ENCODE data around the gene MB21D2.
"Not testable (repeated sequence)": the region's sequence is repeated elsewhere in the genome, so short reads cannot be mapped to it uniquely, and the experiment has no call there.

MB21D2 gene

GRCh38 chr3:192863091-192863420 is 54.6 kb downstream of the MB21D2 start:
- no peak for FAIRE-seq
- DNase-seq (ENCODE audit: insufficient read length, low spot score) = no peak

DNA sequence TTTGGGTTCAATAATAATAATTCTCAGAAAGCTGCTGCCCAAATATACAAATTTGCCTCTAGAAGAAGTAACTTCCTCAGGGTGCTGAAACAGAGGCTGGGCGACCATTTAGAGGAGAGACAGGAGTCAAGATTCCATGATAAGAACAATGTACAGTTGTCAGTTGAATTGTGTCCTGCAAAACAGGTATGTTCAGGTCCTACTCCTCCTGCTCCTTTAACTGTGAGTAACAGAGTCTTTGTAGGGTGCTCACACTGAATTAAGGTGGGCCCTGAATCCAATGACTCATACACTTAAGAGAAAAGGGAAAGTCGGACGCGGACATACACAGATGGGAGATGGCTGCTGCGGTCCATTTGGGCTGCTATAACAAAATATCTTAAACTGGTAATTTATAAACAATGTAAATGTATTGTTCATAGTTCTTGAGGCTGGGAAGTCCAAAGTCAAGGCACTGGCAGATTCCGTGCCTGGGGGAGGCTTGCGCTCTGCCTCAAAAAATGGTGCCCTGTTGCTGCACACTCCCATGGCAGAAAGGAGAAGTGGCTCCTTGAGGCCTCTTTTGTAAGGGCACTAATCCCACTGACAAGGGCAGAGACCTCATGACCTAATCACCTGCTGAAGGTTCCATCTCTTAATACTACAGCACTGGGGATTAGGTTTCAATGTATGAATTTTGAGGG is 55.1 kb downstream of the MB21D2 start:
- FAIRE-seq (no peak), DNase-seq (ENCODE audit: insufficient read length, low spot score) (no peak)

DNA sequence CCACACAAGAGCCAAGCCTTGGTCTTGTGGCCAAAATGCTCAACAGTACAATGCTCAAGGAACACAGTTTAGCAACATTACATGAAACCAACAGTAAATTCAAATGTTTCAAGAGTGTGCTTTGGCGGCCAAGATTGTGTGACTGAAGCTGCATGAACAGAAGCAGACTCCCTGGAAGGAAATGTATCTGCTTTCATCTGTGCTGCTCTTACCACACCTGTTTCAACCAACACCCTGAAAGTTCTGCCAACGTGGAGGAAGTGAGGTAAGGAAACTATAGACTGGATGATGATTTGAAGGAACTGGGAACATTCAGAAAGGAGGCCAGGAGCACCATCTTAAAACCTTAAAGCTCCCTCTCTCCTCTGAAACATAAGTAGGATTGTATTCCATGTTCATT is 55.7 kb downstream of the MB21D2 start:
- no peak for FAIRE-seq
- no peak for DNase-seq (ENCODE audit: insufficient read length, low spot score)

DNA sequence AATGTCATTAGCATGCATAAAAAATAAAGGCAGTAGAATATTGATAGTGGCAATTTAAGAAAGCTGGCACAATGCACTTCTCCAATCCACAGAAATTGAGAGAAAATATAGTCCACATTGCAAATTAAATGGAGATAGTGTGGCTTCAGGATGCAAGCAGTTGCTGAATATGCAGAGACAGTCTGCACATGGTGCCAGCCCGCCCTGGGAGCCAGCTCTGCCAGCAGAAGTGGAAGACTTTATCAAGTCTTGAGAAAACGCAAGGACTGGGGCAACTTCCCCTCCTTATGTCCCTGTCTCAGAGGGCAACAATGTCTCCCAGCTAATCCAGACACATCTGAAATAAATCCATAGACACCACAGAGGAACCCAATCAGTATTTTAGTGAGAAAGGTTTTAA is 57.2 kb downstream of the MB21D2 start:
- DNase-seq (ENCODE audit: insufficient read length, low spot score) = no peak

DNA sequence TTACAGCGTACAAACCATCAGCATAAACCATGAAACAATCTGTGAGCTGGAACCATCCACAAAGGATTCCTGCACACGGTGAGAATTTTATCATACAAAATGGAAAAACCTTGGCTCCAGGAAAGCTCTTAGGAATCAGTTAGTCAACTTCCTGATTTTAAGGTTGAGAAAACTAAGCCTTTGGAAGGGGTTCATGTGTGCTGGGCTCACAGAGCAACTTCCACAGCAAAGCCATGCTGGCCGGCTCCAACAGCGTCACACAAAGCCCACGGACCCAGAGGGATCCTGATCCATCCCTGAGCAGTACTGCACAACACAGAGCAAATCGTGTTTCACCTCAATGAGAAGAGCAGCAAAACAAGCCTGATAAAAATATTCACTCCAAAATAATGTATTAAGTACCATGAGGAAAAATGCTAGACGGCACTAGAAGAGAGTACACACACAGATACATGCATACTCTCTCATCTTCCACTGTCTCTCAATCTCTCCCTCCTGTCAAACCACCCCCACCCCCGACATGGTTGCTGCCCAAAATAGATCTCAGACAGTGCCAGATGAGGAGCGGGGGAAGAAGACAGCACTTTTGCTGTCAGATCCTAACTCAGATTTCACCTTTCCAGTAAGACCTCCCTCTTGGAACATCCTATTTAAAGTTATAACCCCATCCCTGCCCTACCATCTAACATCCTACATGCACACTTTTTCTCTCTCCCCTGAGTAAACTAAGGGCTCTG is 58.6 kb downstream of the MB21D2 start:
- no peak for DNase-seq (ENCODE audit: insufficient read length, low spot score)
- no peak for FAIRE-seq

More for the DNA sequence above, 57.2 kb downstream of the MB21D2 start:
- FAIRE-seq = no peak

DNA sequence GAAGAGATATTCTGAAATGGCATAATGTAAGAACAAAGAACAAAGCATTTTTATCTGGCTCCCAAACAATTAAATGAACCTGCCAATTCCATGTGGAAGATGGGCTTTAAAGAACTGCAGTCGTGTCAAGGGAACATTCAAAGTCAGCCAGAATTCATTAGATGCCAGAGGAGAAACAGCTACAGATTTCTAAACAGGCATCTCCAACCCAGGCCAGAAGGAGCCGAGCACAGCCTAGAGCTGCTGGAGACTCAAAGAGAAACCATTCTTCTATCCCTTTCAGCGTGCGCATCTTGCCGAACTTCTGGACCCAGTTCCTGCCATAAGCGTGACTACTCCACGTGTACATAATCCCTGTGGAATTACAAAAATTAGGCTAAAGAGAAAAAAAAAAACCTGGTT is 60.4 kb downstream of the MB21D2 start:
- FAIRE-seq (no peak), DNase-seq (ENCODE audit: insufficient read length, low spot score) (no peak)

- FAIRE-seq (no peak), DNase-seq (ENCODE audit: insufficient read length, low spot score) (no peak)
Observed at GRCh38 chr3:192855434-192855833, 62.2 kb downstream of the MB21D2 start.

DNA sequence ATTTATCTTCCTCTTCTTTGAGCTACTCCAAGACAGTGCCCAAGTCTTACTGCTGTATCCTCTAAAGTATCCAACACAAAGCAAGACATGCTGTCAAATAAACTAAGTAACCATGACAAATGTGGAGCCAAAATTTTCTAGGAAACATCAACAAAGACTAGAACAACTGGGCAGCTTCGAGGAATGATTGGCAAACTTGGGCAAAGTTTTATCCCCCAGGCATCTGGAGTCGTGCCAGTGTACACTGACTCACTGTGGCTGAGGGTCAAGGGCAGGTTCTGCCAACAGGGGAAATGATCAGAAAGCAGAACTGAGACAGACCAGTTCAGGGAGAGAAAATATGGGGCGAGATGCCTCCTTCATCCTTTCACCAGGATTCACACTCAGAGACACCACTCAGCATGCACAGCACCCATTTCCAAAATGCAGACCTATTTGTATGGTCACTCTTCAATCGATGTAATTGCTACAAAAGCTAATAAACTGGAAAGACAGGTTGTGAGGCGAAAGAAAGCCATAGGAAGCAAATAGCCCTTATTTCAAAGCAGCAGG is 65.8 kb downstream of the MB21D2 start:
- no peak for FAIRE-seq

GRCh38 chr3:192850451-192850981 is 67.1 kb downstream of the MB21D2 start:
- FAIRE-seq = no peak
- no peak for DNase-seq (ENCODE audit: insufficient read length, low spot score)

More for the DNA sequence above, 65.8 kb downstream of the MB21D2 start:
- no peak for DNase-seq (ENCODE audit: insufficient read length, low spot score)

DNA sequence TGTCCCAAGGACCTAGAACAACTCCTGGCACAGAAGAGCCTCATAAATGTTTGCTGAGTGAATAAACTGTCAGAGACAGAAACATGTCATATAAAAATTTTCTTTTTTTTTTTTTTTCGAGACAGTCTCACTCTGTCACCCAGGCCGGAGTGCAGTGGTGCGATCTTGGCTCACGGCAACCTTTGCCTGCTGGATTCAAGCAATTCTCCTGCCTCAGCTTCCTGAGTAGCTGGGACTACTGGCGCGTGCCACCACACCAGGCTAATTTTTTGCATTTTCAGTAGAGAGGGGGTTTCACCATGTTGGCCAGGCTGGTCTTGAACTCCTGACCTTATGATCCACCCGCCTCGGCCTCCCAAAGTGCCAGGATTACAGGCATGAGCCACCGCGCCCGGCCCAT is 67.8 kb downstream of the MB21D2 start:
- not testable (repeated sequence) for DNase-seq (ENCODE audit: insufficient read length, low spot score); FAIRE-seq

GRCh38 chr3:192848371-192849233 is 69.1 kb downstream of the MB21D2 start:
- no peak for DNase-seq (ENCODE audit: insufficient read length, low spot score)
- FAIRE-seq = no peak

DNA sequence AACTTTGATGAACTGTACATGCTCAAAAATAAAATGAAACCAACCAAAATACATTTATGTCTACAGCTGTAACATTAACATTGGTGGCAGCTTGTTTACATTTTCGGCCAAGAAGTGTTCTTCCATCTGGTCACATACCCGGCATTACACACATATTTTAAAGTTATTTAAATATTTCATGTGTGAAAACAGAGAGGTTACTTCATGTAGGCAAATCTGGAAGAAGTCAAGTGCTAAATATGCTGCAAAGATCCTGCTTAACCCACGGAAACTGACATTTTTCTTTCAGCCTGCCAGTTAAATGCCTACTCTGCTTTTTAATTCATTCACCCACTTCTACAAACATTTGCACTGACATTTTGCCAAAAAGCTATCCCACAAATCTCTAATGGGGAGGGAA is 69.7 kb downstream of the MB21D2 start:
- no peak for FAIRE-seq
- DNase-seq (ENCODE audit: insufficient read length, low spot score) = no peak

GRCh38 chr3:192845526-192845855 is 72.2 kb downstream of the MB21D2 start:
- no peak for DNase-seq (ENCODE audit: insufficient read length, low spot score)
- no peak for FAIRE-seq

- FAIRE-seq = no peak
- no peak for DNase-seq (ENCODE audit: insufficient read length, low spot score)
Observed at GRCh38 chr3:192844836-192845525, 72.7 kb downstream of the MB21D2 start.

- FAIRE-seq (no peak), DNase-seq (ENCODE audit: insufficient read length, low spot score) (no peak)
Observed at GRCh38 chr3:192844486-192844765, 73.2 kb downstream of the MB21D2 start.

GRCh38 chr3:192843723-192844485 is 73.8 kb downstream of the MB21D2 start:
- FAIRE-seq (no peak), DNase-seq (ENCODE audit: insufficient read length, low spot score) (no peak)

- DNase-seq (ENCODE audit: insufficient read length, low spot score) = no peak
- no peak for FAIRE-seq
Observed at GRCh38 chr3:192843119-192843518, 74.5 kb downstream of the MB21D2 start.

DNA sequence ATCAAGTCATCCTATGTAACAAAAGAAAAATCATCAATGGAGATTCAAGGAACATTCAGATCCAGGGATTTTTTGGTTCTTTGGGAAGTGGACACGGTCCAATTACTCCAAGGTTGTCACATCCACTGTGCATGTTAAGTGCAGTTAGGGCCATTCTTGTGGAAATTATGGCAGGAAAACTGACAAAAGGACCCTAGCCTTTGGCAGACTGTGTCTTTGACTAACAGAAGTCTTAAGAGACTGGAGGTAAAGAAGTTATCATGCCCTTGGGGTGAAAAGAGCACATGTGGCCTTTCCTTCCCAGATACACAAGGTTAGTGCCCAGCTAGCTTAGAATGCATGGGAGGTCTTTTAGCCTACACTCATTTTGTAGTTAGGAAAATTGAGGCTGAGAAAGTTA is 74.9 kb downstream of the MB21D2 start:
- DNase-seq (ENCODE audit: insufficient read length, low spot score) (no peak), FAIRE-seq (no peak)

GRCh38 chr3:192842138-192842537 is 75.5 kb downstream of the MB21D2 start:
- DNase-seq (ENCODE audit: insufficient read length, low spot score) (no peak), FAIRE-seq (no peak)

- no peak for FAIRE-seq
- no peak for DNase-seq (ENCODE audit: insufficient read length, low spot score)
Observed at GRCh38 chr3:192841428-192841827, 76.2 kb downstream of the MB21D2 start.

Data from GM19239 (cell line).